ENCODE data around the gene CDA.
"Not testable (repeated sequence)": the region's sequence is repeated elsewhere in the genome, so short reads cannot be mapped to it uniquely, and the experiment has no call there.

CDA gene

GRCh38 chr1:20586953-20587660, 1.8 kb upstream of the CDA start:
- no peak for DNase-seq (ENCODE audit: low spot score)

DNA sequence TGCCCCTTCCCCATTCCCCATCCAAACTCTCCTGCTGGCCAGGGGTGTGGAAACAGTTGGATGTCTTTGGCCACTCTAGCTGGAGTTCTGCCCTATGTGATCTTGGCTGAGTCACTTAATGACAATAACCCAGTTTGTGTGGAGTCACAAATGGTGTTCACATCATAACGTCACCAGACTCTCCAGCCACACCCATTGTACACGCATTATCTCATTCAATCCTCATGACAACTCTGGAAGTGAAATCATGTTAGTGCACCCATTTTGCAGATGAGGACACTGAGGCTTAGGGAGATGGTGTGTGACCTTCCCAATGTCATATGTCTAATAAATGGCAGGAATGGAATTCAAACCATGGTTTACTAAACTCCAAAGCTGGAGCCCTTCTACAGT, 1.2 kb upstream of the CDA start:
- DNase-seq (ENCODE audit: low spot score) = no peak

DNA sequence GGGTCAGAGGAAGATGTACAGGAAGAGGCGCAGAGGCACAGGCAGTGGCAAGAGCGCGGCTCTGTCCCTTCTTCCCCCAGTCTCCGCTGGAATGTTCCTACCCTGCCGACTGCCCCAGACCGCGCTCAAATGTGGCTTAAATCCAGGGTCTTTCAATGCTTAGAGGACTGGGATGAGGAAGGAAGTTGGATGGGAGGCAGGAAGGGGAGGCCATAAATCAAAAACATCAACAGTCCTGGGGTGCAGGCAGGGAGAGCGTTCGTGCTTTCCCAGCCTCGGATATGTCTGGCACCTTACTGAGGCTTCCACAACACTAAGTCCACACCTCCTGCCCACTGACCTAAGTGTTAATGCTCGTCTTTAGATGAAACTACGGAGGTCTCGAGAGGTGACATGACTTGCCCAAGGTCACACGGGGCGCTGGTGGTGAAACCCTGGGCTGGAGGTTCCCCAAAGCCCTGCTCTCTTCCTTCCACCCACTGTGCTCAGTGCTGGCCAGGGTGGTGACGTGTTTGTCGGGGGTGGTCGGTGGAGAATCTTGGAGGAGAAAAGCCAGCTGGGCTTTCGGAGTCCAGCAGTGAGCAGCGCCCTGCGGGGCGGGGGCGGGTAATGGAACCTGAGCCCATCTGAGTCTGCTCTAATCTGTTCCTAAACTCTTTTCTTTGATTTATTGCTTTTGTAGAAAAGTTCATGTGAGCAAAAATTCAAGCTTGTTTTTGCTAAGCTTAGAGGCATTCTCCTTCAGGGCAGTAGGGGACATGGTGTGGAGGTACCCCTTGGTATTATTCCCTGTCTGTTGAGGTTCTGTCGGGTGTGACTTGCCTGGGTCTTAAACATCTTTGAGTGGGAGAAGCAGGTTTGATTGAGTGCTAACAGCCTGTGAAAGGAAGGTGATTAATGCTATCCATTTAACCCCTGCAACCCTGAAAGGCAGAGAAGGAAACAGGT, 708 bp downstream of the CDA start:
- no peak for DNase-seq (ENCODE audit: low spot score)

GRCh38 chr1:20590306-20590777, 1.4 kb downstream of the CDA start:
- DNase-seq (ENCODE audit: low spot score) = no peak

DNA sequence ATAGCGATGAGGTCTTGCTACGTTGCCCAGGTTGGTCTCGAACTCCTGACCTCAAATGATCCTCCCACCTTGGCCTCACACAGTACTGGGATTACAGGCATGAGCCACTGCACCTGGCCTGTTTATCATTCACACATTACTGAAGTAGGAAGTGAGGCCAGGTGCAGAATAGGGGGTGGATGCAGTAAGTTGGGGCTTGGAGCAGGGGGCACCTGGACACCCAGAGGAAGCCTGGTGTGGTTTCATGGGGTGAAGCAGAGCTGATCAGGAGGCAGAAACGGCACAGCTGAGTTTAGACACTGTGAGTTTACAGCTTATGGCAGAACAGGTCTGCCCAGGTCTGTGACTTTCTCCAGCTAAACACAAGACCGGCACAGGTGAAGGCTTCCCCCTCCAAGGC, 4.9 kb downstream of the CDA start:
- DNase-seq (ENCODE audit: low spot score) = no peak

- DNase-seq (ENCODE audit: low spot score) = no peak
Measured at GRCh38 chr1:20594746-20595145, 5.8 kb downstream of the CDA start.

- no peak for DNase-seq (ENCODE audit: low spot score)
Measured at GRCh38 chr1:20596106-20596505, 7.2 kb downstream of the CDA start.

DNA sequence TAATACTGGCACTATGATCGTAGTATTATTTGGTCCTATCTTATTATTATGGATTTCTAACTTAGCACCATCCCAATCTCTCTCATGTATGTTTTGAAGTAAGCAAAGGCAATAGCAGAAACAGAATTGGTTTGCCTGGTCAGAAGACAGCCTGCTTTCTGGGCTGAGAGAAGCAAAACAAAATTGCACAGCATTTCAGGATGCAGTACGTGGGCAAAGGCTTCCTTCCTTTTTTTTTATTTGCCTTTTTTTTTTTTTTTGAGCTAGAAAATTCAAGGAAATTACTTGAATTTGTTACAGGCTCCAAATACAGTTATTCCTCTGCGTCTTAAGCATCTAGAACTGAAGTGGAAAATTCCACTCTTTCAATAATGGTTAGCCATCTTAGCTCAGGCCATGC, 8.8 kb downstream of the CDA start:
- no peak for DNase-seq (ENCODE audit: low spot score)

- DNase-seq (ENCODE audit: low spot score) = no peak
Measured at GRCh38 chr1:20600156-20600555, 11.3 kb downstream of the CDA start.

- DNase-seq (ENCODE audit: low spot score) = no peak
Measured at GRCh38 chr1:20601129-20601825, 12.4 kb downstream of the CDA start.

GRCh38 chr1:20602851-20603450, 14.1 kb downstream of the CDA start:
- DNase-seq (ENCODE audit: low spot score) = no peak

DNA sequence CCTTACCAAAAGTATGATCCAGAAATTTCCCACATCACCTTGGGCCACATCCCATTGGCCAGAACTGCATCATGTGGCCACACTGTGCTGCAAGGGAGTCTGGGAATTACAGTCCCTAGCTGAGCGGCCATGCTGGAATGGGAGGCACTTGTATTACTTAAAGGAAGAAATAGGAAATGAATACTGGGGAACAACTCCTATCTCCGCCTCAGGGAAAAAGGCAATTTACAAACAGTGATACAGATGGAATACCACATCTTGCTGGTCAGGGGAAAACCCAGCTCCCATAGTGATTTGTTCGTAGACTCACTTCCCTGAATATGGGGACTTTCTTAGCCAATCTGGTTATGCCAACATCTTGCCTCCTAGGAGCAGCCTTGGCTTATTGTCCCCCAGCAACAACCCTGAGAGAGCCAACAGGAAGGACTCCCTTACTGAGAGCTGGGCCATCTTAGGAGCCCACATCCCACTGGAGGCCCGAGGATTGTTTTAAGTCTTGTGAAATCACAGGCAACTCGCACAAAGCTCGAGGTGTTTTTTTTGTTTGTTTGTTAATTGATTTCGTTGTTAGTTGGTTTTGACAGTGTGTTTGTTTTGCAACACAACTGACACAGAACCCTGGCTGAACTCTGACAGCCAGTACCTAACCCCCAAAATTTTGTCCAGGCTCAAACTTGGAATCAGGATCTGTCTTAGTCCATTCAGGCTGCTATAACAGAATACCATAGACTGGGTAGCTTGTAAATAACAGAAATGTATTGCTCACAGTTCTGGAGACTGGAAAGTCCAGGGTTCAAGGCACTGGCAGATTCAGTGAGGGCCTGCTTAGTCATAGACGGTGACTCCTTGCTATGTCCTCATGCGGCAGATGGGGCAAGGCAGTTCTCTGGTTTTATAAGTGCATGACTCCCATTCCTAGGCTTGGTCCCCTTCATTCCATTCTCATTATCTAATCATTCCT, 14.9 kb downstream of the CDA start:
- DNase-seq (ENCODE audit: low spot score) = no peak

- DNase-seq (ENCODE audit: low spot score) = no peak
Measured at GRCh38 chr1:20604678-20605077, 15.8 kb downstream of the CDA start.

- DNase-seq (ENCODE audit: low spot score) = not testable (repeated sequence)
Measured at GRCh38 chr1:20606801-20607570, 18.1 kb downstream of the CDA start.

- DNase-seq (ENCODE audit: low spot score) = no peak
Measured at GRCh38 chr1:20609541-20609940, 20.6 kb downstream of the CDA start.

- no peak for DNase-seq (ENCODE audit: low spot score)
Measured at GRCh38 chr1:20610970-20611369, 22.1 kb downstream of the CDA start.

GRCh38 chr1:20611652-20612051, 22.8 kb downstream of the CDA start:
- no peak for DNase-seq (ENCODE audit: low spot score)

DNA sequence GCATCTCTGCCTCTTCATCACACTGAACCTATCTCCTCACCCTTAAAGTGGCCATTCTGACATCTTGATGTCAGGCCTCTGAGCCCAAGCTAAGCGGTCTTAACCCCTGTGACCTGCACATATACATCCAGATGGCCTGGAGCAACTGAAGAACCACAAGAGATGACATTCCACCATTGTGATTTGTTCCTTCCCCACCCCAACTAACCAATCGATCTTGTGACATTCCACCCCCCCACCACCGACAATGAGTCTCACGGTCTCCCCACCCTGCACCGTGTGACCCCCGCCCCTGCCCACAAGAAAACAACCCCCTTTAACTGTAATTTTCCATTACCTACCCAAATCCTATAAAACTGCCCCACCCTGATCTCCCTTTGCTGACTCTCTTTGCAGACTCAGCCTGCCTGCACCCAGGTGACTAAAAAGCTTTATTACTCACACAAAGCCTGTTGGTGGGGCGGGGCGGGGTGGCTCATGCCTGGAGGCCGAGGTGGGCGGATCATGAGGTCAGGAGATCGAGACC, 23.4 kb downstream of the CDA start:
- no peak for DNase-seq (ENCODE audit: low spot score)

- no peak for DNase-seq (ENCODE audit: low spot score)
Measured at GRCh38 chr1:20614131-20614579, 25.3 kb downstream of the CDA start.
